Transverse colon (tissue), 4 donors: ENCODE data around the gene HINT2.

Source experiments
- EP300 ChIP-seq: sonication (generic); formaldehyde crosslinking; IDR thresholded peaks from one replicate; pipeline ENCODE4 v1.6.1; 2017; ENCODE audit warnings: antibody characterized with exemption, low read depth
- POLR2A ChIP-seq: fragments of 450-650 bp; IDR thresholded peaks from one replicate; pipeline ENCODE4 v1.6.1; 2016; ENCODE audit warnings: antibody characterized with exemption, mild to moderate bottlenecking, moderate library complexity
- POLR2AphosphoS5 ChIP-seq, 3 donors: sonication (generic); formaldehyde crosslinking; IDR thresholded peaks; one replicate each; pipeline ENCODE4 v1.6.1; 2016; ENCODE audit warnings: antibody characterized with exemption in 3 of 3
- TF ChIP-seq, protein P1 (sequence below), 5 experiments: fragments of 200-600 bp in 3 of 5; fragments of 450-650 bp in 2 of 5; sonication (generic) in 3 of 5; IDR thresholded peaks; 1 replicate in 2 of 5; 2 replicates in 3 of 5; pipeline ENCODE4 v1.5.1; 2016 to 2017; ENCODE audit warnings: antibody characterized with exemption in 5 of 5, inconsistent platforms in 3 of 5, mild to moderate bottlenecking in 2 of 5, moderate library complexity in 1 of 5

DNA sequence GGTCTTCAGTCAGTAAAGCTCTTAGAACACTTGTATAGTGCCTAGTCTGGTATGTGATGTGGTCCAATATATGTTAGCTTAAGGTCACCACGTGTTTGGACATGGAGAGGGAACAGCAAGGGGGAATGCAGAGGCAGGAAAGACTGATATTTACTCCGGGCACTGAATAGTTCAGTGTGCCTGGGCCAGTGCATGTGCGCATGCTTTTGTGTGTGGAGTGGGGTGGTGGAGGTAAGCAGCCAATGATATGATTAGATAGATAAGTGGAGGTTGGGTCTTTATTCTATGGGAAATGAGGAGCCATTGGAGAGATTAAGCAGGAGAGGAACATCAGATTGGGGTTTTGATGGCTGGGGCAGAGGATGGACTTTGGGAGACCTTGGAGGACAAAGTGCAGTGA, 41.4 kb upstream of the HINT2 start:
- TF ChIP-seq, protein P1, sequence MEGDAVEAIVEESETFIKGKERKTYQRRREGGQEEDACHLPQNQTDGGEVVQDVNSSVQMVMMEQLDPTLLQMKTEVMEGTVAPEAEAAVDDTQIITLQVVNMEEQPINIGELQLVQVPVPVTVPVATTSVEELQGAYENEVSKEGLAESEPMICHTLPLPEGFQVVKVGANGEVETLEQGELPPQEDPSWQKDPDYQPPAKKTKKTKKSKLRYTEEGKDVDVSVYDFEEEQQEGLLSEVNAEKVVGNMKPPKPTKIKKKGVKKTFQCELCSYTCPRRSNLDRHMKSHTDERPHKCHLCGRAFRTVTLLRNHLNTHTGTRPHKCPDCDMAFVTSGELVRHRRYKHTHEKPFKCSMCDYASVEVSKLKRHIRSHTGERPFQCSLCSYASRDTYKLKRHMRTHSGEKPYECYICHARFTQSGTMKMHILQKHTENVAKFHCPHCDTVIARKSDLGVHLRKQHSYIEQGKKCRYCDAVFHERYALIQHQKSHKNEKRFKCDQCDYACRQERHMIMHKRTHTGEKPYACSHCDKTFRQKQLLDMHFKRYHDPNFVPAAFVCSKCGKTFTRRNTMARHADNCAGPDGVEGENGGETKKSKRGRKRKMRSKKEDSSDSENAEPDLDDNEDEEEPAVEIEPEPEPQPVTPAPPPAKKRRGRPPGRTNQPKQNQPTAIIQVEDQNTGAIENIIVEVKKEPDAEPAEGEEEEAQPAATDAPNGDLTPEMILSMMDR (IDR thresholded peaks at IDR 0.05), result no peak
- no peak for TF ChIP-seq EP300
- TF ChIP-seq POLR2A, result no peak
- TF ChIP-seq POLR2AphosphoS5 (IDR thresholded peaks at IDR 0.05), result no peak
